RWPE1 (cell line): Measurements from ENCODE around the gene FRMD5.
"Not testable (repeated sequence)": the region's sequence is repeated elsewhere in the genome, so short reads cannot be mapped to it uniquely, and the experiment has no call there.

Source experiments
- CTCF ChIA-PET: fragments of 350-600 bp; sonication (Branson Sonifier 250); formaldehyde crosslinking; extraction: SDS; loops from one replicate; lab custom pipeline; 2021; lab: Yijun Ruan, JAX
- POLR2A ChIA-PET: fragments of 400-600 bp; formaldehyde crosslinking; extraction: SDS; loops from one replicate; lab custom pipeline; 2020; ENCODE audit warnings: antibody characterized with exemption; ENCODE audit not compliant: low non-redundant PET; lab: Yijun Ruan, JAX
- DNase-seq: peaks from one replicate; pipeline ENCODE4 v3.0.0; 2012; ENCODE audit warnings: low spot score
- H3K27ac ChIP-seq: fragments of 450-650 bp; 2 replicates; pipeline ENCODE4 v1.5.1; 2017
- TF ChIP-seq, protein P1 (sequence below): fragments of 450-650 bp; conservative IDR thresholded peaks from 2 replicates; pipeline ENCODE4 v1.5.1; 2017; ENCODE audit warnings: low read depth, mild to moderate bottlenecking

FRMD5 gene

DNA sequence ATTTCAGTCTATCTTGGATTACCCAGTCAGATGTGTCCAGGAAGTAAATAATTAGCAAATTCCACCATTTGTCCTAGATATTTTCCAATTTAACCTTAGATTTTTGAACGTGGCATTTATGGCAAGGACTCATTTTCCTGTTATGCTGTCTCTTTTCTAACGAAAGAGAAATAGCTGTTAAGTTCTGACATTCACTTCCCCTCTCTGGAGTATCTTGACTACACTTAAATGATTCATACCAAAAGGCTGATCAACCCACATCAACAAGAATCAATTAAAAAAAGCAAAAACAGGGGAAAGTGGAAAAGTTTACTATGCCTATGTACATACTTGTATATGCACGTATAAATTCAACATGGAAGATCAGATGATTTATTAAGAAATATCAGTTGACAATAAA, 149.9 kb downstream of the FRMD5 start:
- DNase-seq, result no peak
- POLR2A ChIA-PET, result no interaction called here
- TF ChIP-seq, protein P1, sequence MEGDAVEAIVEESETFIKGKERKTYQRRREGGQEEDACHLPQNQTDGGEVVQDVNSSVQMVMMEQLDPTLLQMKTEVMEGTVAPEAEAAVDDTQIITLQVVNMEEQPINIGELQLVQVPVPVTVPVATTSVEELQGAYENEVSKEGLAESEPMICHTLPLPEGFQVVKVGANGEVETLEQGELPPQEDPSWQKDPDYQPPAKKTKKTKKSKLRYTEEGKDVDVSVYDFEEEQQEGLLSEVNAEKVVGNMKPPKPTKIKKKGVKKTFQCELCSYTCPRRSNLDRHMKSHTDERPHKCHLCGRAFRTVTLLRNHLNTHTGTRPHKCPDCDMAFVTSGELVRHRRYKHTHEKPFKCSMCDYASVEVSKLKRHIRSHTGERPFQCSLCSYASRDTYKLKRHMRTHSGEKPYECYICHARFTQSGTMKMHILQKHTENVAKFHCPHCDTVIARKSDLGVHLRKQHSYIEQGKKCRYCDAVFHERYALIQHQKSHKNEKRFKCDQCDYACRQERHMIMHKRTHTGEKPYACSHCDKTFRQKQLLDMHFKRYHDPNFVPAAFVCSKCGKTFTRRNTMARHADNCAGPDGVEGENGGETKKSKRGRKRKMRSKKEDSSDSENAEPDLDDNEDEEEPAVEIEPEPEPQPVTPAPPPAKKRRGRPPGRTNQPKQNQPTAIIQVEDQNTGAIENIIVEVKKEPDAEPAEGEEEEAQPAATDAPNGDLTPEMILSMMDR, result no peak
- H3K27ac ChIP-seq, result no peak overlapping the region
- CTCF ChIA-PET, result interaction anchor here (0.6 to 1.3 kb wide), 3 partner anchors 21 to 25 kb away, joined by 3 to 4 read pairs (median 4); no protein-coding TSS in a partner anchor

DNA sequence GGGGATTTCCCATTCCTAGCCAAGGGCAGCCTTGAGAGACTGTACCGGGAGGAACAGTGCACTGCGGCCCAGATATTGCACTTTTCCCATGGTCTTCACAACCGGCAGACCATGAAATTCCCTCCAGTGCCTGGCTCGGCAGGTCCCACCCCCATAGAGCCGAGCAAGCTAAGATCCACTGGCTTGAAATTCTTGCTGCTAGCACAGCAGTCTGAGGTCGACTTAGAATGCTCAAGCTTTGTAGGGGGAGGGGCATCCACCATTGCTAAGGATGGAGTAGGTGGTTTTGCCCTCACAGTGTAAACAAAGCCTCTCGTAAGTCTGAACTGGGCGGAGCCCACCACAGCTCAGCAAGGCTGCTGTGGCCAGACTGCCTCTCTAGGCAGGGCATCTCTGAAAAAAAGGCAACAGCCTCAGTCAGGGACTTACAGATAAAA, 156.3 kb downstream of the FRMD5 start:
- ChIA-PET POLR2A (no interaction called here), CTCF (interaction anchor here (0.6 kb wide), 2 partner anchors 12 to 25 kb away, joined by 3 to 5 read pairs; no protein-coding TSS in a partner anchor)
- no peak for DNase-seq
- TF ChIP-seq, protein P1, result no peak
- H3K27ac ChIP-seq, result no peak overlapping the region

DNA sequence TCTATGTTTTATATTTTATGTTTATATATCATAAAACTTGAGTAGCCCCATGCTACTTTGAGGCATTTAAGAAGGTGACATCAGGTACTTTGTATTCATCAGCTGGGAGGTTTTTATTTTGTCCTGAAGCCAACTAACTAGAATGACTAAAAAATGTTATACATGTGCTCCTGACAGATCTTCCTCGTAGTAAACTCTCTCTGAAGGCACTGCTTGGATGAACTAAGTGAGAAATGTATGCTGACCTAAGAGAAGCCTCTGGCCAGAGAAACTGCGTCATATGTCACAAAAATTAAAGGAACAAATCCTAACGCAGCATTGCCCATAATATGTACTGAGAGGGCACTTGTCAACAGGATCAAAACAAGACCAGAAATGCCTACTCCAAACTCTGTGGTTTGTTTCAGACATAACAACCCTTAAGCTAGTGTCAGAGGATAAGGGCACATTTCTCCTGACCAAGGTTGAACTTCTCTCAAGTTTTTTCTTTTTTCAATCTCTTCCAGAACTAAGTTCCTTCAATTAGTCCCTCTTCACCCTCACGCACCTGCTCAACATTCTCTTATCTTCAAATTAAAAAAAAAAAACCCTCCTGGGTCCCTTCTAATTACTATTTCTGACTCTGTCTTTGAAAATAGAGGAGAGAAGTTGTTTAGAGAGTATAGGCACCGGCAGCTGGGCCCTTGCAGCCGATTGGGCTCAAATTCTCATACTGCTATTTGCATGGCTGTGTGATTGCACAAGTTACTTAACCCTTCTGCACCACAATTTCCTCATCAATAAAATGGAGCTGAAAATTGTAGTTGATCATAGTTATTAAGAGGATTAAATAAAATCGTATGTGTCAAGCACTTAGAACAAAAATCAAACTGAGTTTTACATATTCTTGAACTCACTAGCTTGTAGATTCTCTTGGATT, 159.0 kb downstream of the FRMD5 start:
- POLR2A ChIA-PET, result no interaction called here
- TF ChIP-seq, protein P1, result no peak
- no peak for DNase-seq
- no peak overlapping the region for H3K27ac ChIP-seq
- CTCF ChIA-PET, result interaction anchor here (0.7 kb wide), 1 partner anchor 39 kb away, joined by 12 read pairs; no protein-coding TSS in a partner anchor

DNA sequence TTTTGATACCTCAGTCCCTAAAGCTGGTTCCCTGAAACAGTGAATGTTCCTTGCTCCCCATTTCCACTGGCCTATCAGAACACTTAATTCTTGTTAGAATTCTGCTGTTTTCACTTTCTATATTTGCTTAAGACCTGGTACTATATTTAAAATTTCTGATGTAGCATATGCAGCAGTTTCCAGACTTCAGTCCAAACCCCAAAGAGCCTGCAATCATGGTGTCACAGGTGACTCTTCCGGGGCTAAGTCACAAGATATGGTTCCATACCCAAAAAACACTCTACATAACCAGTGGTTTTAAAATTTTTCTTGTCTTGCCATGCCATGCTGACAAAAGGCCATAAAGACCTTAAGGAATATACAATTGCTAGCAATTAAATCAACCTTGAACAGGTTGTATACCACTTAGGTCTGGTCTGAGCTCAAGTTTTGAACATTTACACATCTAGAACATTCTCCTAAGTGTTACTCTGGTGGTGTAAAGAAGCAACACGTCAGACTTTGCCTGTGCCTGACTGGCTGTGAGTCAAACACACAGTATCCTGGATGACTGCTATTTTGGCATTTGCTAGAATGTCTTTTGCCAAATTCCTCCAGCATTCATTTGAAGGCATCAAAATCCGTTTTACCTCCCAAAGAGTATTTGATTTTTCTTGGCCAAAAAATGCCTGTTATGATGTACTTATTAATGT, 160.0 kb downstream of the FRMD5 start:
- no peak overlapping the region for H3K27ac ChIP-seq
- ChIA-PET POLR2A (no interaction called here), CTCF (no interaction called here)
- DNase-seq, result peak; percentile 64
- TF ChIP-seq, protein P1, result no peak

DNA sequence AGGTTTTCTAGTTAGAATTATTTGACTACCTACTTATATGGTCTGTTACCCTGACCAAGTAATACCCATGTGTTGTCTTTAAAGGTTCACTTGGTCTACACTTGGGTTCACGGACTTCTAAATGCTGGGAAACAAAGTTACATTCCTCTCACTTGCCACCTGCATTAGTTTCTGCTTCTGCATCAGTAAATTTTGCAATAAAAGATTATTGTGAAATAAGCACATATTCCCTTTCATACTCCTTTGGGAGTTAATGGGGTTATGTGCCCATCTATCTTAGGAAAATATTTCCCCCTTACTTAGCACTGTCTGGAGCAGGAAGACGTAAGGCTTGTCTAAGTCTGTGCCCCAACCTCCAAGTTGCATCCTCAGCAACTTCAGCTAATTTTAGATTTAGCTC, 160.7 kb downstream of the FRMD5 start:
- no peak for DNase-seq
- TF ChIP-seq, protein P1, result no peak
- H3K27ac ChIP-seq, result no peak overlapping the region
- ChIA-PET POLR2A (no interaction called here), CTCF (no interaction called here)

DNA sequence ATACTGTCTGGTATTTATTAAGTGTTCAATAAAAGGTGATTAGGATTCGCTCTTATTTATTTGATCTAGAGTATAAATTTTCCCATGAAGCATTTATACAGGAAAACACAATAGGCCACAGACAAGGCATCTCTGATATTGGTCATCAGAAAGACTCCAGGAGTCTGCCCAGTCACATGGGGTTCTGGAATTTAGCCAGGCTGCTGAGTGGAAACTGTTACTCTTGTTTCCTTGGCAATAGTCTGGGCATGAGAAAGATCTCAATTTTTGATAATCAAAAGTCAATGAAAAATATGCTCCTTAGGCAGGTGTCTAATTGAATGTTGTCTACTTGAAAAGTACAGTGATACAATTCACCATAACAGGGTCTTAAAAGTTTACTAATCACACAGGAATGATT, 161.2 kb downstream of the FRMD5 start:
- DNase-seq, result peak; percentile 37
- CTCF ChIA-PET, result no interaction called here
- TF ChIP-seq, protein P1, result no peak
- no peak overlapping the region for H3K27ac ChIP-seq
- POLR2A ChIA-PET, result no interaction called here

GRCh38 chr15:44032820-44033219, 162.3 kb downstream of the FRMD5 start:
- CTCF ChIA-PET, H3K27ac ChIP-seq, DNase-seq: not testable (repeated sequence)
- POLR2A ChIA-PET, result interaction anchor here (0.7 kb wide), 1 partner anchor 247 kb away, joined by 3 read pairs; no protein-coding TSS in a partner anchor
